ENCODE data around the gene CTSA.

- no peak for TF ChIP-seq POLR2A (IDR thresholded peaks at IDR 0.05)
- TF ChIP-seq CTCF (IDR thresholded peaks at IDR 0.05), result no peak
Measured at GRCh38 chr20:45883100-45883469, 8.1 kb upstream of the CTSA start.

Data from ovary (tissue), 3 donors.